ENCODE results near the gene GHSR.

GHSR gene

GRCh38 chr3:172404237-172404962 is 43.9 kb downstream of the GHSR start:
- TF ChIP-seq CTCF (IDR thresholded peaks at IDR 0.05; ENCODE audit: insufficient read depth, missing control alignments) = no peak
- FAIRE-seq (no peak), DNase-seq (ENCODE audit: insufficient read length, low spot score) (no peak)

- FAIRE-seq = no peak
- TF ChIP-seq CTCF (IDR thresholded peaks at IDR 0.05; ENCODE audit: insufficient read depth, missing control alignments) = no peak
- no peak for DNase-seq (ENCODE audit: insufficient read length, low spot score)
Measured at GRCh38 chr3:172402892-172403643, 45.2 kb downstream of the GHSR start.

- no peak for FAIRE-seq
- TF ChIP-seq CTCF (IDR thresholded peaks at IDR 0.05; ENCODE audit: insufficient read depth, missing control alignments) = no peak
- no peak for DNase-seq (ENCODE audit: insufficient read length, low spot score)
Measured at GRCh38 chr3:172402090-172402489, 46.2 kb downstream of the GHSR start.

GRCh38 chr3:172398484-172398883 is 49.8 kb downstream of the GHSR start:
- no peak for TF ChIP-seq CTCF (IDR thresholded peaks at IDR 0.05; ENCODE audit: insufficient read depth, missing control alignments)
- no peak for FAIRE-seq
- no peak for DNase-seq (ENCODE audit: insufficient read length, low spot score)

- FAIRE-seq (no peak), DNase-seq (ENCODE audit: insufficient read length, low spot score) (no peak)
- no peak for TF ChIP-seq CTCF (IDR thresholded peaks at IDR 0.05; ENCODE audit: insufficient read depth, missing control alignments)
Measured at GRCh38 chr3:172397716-172398405, 50.4 kb downstream of the GHSR start.

- no peak for TF ChIP-seq CTCF (IDR thresholded peaks at IDR 0.05; ENCODE audit: insufficient read depth, missing control alignments)
- FAIRE-seq = no peak
- no peak for DNase-seq (ENCODE audit: insufficient read length, low spot score)
Measured at GRCh38 chr3:172396400-172396799, 51.9 kb downstream of the GHSR start.

Measured in D721Med (cell line).